Loucy (cell line): Measurements from ENCODE around the gene PRM3.

Experiments
- H2AFZ ChIP-seq: fragments of 200-600 bp; sonication (generic); 2 replicates; pipeline ENCODE4 v1.6.0; 2016; ENCODE audit warnings: antibody characterized with exemption, mild to moderate bottlenecking, low read length, moderate library complexity
- H3F3A ChIP-seq: fragments of 200-600 bp; 2 replicates; pipeline ENCODE4 v1.6.0; 2016; ENCODE audit warnings: antibody characterized with exemption, low read depth, mild to moderate bottlenecking
- H3K27me3 ChIP-seq: fragments of 200-600 bp; sonication (generic); 2 replicates; pipeline ENCODE4 v1.6.1; 2014; ENCODE audit warnings: low read length, mild to moderate bottlenecking; ENCODE audit not compliant: insufficient read depth, poor library complexity, severe bottlenecking
- H3K36me3 ChIP-seq: fragments of 200-600 bp; sonication (generic); 2 replicates; pipeline ENCODE4 v1.6.1; 2016; ENCODE audit warnings: low read length; ENCODE audit not compliant: insufficient read depth
- H3K4me1 ChIP-seq: fragments of 200-600 bp; sonication (generic); 2 replicates; pipeline ENCODE4 v1.5.1; 2014; ENCODE audit warnings: low read length, mild to moderate bottlenecking; ENCODE audit not compliant: insufficient read depth, poor library complexity, severe bottlenecking
- H3K4me2 ChIP-seq: fragments of 200-600 bp; sonication (generic); 2 replicates; pipeline ENCODE4 v1.6.0; 2014; ENCODE audit warnings: antibody characterized with exemption, low read length, low read depth, mild to moderate bottlenecking; ENCODE audit not compliant: poor library complexity, severe bottlenecking
- H3K4me3 ChIP-seq: fragments of 200-600 bp; sonication (generic); 2 replicates; pipeline ENCODE4 v1.5.1; 2014; ENCODE audit warnings: low read length, mild to moderate bottlenecking, mixed read lengths; ENCODE audit not compliant: poor library complexity, severe bottlenecking
- H3K79me2 ChIP-seq: fragments of 200-600 bp; sonication (generic); 2 replicates; pipeline ENCODE4 v1.6.1; 2014; ENCODE audit warnings: low read length; ENCODE audit not compliant: insufficient read depth
- H3K9ac ChIP-seq: fragments of 200-600 bp; sonication (generic); 2 replicates; pipeline ENCODE4 v1.6.0; 2014; ENCODE audit warnings: mild to moderate bottlenecking, low read depth, low read length, moderate library complexity; ENCODE audit not compliant: poor library complexity, severe bottlenecking
- H3K9me2 ChIP-seq: fragments of 200-600 bp; sonication (generic); replicated peaks from 2 replicates; pipeline ENCODE4 v1.6.1; 2016; ENCODE audit warnings: low read depth, low read length, mixed read lengths
- H3K9me3 ChIP-seq: fragments of 200-600 bp; sonication (generic); 2 replicates; pipeline ENCODE4 v1.6.1; 2014; ENCODE audit warnings: mild to moderate bottlenecking, antibody characterized with exemption, low read length, low read depth; ENCODE audit not compliant: insufficient read depth
- H4K20me1 ChIP-seq: fragments of 200-600 bp; sonication (generic); 2 replicates; pipeline ENCODE4 v1.6.0; 2014; ENCODE audit warnings: antibody characterized with exemption, low read length, mild to moderate bottlenecking; ENCODE audit not compliant: insufficient read depth, poor library complexity, severe bottlenecking
- EZH2phosphoT487 ChIP-seq: fragments of 200-600 bp; IDR thresholded peaks from 2 replicates; pipeline ENCODE4 v1.6.1; 2018; ENCODE audit warnings: antibody characterized with exemption, mild to moderate bottlenecking, moderate library complexity, borderline replicate concordance
- TF ChIP-seq, protein P1 (sequence below): fragments of 200-600 bp; sonication (generic); conservative IDR thresholded peaks from 2 replicates; pipeline ENCODE4 v1.5.1; 2014; ENCODE audit warnings: mild to moderate bottlenecking, antibody characterized with exemption, low read length

Gene PRM3

DNA sequence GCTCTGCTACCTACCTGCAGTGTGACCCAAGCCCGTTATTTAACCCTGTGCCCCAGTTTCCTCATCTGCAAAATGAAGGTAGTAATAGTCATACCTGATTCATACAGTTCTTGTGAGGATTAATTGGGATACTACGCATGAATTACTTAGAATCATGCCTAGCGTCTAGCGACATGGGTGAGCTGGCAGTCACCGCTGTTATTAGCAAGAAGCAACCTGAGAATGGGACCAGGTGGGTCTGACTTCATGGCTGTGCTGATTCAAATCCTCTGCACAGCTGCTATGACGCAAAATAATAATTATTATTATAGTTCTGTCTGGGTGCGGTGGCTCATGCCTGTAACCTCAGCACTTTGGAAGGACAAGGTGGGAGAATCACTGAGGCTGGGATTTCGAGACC lies 25.3 kb downstream of the PRM3 start:
- TF ChIP-seq, protein P1, sequence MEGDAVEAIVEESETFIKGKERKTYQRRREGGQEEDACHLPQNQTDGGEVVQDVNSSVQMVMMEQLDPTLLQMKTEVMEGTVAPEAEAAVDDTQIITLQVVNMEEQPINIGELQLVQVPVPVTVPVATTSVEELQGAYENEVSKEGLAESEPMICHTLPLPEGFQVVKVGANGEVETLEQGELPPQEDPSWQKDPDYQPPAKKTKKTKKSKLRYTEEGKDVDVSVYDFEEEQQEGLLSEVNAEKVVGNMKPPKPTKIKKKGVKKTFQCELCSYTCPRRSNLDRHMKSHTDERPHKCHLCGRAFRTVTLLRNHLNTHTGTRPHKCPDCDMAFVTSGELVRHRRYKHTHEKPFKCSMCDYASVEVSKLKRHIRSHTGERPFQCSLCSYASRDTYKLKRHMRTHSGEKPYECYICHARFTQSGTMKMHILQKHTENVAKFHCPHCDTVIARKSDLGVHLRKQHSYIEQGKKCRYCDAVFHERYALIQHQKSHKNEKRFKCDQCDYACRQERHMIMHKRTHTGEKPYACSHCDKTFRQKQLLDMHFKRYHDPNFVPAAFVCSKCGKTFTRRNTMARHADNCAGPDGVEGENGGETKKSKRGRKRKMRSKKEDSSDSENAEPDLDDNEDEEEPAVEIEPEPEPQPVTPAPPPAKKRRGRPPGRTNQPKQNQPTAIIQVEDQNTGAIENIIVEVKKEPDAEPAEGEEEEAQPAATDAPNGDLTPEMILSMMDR, result no peak
- TF ChIP-seq EZH2phosphoT487, result no peak
- peaks cover 6% of the 10 kb centered on the region for H3K4me1 ChIP-seq

DNA sequence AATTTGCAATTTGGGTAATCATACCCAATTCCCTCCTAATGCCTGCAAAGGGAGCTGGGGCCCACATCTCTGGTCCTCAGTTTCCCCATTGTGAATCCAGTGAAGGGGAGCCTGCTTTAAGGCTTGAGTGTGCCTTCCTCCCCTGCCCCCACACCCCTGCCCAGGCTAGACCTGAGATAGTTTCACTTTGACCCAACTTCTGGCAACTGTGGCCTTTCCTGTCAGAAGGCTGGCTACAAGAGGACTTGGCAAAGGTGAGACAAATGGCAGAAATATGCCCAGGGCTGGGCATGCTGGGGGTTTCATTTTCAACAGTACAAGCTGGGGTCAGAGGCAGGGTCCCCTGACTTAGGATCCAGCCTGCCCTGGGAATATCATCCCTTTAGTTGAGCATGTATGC lies 27.4 kb downstream of the PRM3 start:
- H3K27me3 ChIP-seq, result no peaks in the 10 kb centered on the region
- no peaks in the 10 kb centered on the region for H3K9me2 ChIP-seq
- H3K4me3 ChIP-seq, result no peak overlapping the region
- H3K4me1 ChIP-seq, result no peaks in the 10 kb centered on the region
- H3K4me2 ChIP-seq, result no peak overlapping the region
- no peaks in the 10 kb centered on the region for H4K20me1 ChIP-seq
- H3K9me3 ChIP-seq, result no peaks in the 10 kb centered on the region
- H3K9ac ChIP-seq, result no peak overlapping the region
- H3F3A ChIP-seq, result no peaks in the 10 kb centered on the region
- H2AFZ ChIP-seq, result no peak overlapping the region
- no peaks in the 10 kb centered on the region for H3K36me3 ChIP-seq
- H3K79me2 ChIP-seq, result no peaks in the 10 kb centered on the region
- TF ChIP-seq, protein P1, result no peak
- TF ChIP-seq EZH2phosphoT487, result no peak

More for the DNA sequence above, 25.3 kb downstream of the PRM3 start:
- Histone ChIP-seq H3K4me2 (no peak overlapping the region), H3K9me2 (no peaks in the 10 kb centered on the region), H3K9me3 (no peaks in the 10 kb centered on the region), H3K27me3 (no peaks in the 10 kb centered on the region), H3K9ac (no peak overlapping the region), H3K4me3 (no peak overlapping the region), H2AFZ (no peak overlapping the region), H3K79me2 (peaks cover 6% of the 10 kb centered on the region; the same call in 1 of the 2 replicates), H4K20me1 (no peaks in the 10 kb centered on the region), H3K36me3 (no peaks in the 10 kb centered on the region), H3F3A (no peaks in the 10 kb centered on the region)

DNA sequence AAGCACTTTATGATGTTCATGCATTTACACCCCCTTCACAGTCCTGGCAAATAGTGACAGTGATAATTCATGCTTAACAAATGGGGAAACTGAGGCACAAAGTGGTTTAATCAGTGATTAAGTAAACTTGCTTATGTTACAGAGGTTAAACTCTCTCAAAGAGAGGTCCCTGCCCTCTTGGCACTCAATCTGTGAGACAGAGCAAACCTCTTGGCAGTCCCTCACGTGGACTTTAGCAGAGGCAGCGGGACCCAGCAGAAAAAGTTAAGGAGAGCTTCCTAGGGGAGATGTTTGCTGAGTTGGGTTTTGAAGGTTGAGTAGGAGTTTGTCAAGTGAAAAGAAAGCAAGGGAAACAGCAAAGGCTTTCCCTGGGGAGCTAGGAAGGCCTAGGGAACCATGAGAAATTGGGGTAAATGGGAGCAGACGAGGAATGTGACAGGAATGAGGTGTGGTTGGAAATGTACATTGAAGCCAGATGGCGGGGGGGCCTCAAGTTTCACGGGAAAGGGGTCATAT lies 28.1 kb downstream of the PRM3 start:
- no peak overlapping the region for H3K4me3 ChIP-seq
- H4K20me1 ChIP-seq, result no peaks in the 10 kb centered on the region
- no peak overlapping the region for H3K9ac ChIP-seq
- H3F3A ChIP-seq, result no peaks in the 10 kb centered on the region
- TF ChIP-seq, protein P1, result no peak
- no peak for TF ChIP-seq EZH2phosphoT487
- H3K4me1 ChIP-seq, result peaks cover 5% of the 10 kb centered on the region
- no peaks in the 10 kb centered on the region for H3K36me3 ChIP-seq
- no peaks in the 10 kb centered on the region for H3K27me3 ChIP-seq
- no peak overlapping the region for H3K4me2 ChIP-seq
- no peaks in the 10 kb centered on the region for H3K9me3 ChIP-seq
- H2AFZ ChIP-seq, result no peak overlapping the region
- no peaks in the 10 kb centered on the region for H3K9me2 ChIP-seq
- H3K79me2 ChIP-seq, result no peaks in the 10 kb centered on the region
